Measurements from ENCODE around the gene MYBBP1A.

MYBBP1A gene

DNA sequence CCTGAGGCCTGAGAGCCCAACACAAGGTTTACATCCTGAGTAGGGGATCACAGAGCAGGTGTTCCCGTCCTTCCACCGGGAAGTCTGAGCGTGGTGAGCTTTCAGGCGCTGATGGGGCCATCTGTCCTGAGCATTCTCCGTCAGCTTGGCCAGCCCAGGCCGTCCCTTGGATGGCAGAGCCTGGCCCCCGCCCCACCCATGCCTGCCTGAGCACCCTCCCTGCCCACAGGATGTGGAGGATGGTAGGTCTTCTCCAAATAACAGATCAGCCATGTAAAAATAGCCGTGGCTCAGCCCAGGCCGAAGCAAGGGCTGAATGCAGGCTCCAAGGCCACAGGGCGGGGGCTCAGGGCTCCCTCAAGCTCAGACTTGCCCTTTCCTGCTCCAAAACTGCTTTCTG lies 36.3 kb downstream of the MYBBP1A start:
- POLR2A ChIA-PET: no interaction called here
- CTCF ChIA-PET: no interaction called here
- no peak for DNase-seq (ENCODE audit: low read depth, low spot score)
- TF ChIP-seq, protein P1, sequence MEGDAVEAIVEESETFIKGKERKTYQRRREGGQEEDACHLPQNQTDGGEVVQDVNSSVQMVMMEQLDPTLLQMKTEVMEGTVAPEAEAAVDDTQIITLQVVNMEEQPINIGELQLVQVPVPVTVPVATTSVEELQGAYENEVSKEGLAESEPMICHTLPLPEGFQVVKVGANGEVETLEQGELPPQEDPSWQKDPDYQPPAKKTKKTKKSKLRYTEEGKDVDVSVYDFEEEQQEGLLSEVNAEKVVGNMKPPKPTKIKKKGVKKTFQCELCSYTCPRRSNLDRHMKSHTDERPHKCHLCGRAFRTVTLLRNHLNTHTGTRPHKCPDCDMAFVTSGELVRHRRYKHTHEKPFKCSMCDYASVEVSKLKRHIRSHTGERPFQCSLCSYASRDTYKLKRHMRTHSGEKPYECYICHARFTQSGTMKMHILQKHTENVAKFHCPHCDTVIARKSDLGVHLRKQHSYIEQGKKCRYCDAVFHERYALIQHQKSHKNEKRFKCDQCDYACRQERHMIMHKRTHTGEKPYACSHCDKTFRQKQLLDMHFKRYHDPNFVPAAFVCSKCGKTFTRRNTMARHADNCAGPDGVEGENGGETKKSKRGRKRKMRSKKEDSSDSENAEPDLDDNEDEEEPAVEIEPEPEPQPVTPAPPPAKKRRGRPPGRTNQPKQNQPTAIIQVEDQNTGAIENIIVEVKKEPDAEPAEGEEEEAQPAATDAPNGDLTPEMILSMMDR (IDR thresholded peaks at IDR 0.05; ENCODE audit: insufficient read depth, low read length, missing control alignments): no peak
- no peak overlapping the region for H3K4me3 ChIP-seq (ENCODE audit: low read depth, low read length)

DNA sequence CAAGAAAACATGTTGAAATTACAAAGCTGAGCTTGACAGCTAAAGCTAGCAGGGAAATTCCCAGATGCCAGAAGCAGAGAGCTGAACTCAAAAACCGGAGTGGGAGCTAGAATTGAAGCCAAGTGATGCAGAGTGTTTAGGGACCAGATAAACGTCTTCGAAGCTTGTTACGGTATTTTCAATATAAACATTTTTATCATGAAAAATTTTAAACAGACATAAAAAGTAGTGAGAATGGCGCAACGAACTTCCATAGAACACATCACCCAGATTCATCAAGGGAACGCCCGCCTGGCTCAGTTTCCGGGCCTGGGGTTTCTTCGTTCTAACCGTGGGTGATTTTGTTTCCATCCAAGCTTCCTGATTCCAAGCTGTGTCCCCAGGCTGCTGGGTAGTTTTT lies 38.4 kb downstream of the MYBBP1A start:
- no peak overlapping the region for H3K4me3 ChIP-seq (ENCODE audit: low read depth, low read length)
- TF ChIP-seq, protein P1 (IDR thresholded peaks at IDR 0.05; ENCODE audit: insufficient read depth, low read length, missing control alignments): no peak
- ChIA-PET POLR2A (no interaction called here), CTCF (interaction anchor here (0.9 kb wide), 1 partner anchor 9 kb away, joined by 3 read pairs; no protein-coding TSS in a partner anchor)
- DNase-seq (ENCODE audit: low read depth, low spot score): no peak

DNA sequence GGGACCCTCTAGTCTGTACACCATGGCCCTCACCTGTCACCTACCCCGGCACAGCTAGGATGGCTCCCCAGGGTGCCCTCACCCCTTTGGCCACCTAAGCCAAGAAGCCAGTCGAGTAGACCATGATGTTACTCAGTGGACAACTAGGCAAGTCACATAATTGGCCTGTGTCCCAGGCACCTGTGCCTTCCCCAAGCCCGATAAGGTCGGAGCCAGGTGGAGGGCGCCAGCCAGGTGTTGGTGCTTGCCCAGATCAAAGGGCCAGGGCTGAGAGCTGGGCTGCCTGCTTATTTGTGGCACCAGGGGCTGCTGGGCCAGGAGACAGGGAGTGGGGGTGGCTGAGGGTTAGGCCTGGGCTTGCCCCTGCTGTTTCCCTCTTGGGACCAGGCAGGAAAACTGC lies 39.7 kb downstream of the MYBBP1A start:
- POLR2A ChIA-PET: no interaction called here
- H3K4me3 ChIP-seq (ENCODE audit: low read depth, low read length): no peak overlapping the region
- TF ChIP-seq, protein P1 (IDR thresholded peaks at IDR 0.05; ENCODE audit: insufficient read depth, low read length, missing control alignments): no peak
- DNase-seq (ENCODE audit: low read depth, low spot score): no peak
- CTCF ChIA-PET: no interaction called here

DNA sequence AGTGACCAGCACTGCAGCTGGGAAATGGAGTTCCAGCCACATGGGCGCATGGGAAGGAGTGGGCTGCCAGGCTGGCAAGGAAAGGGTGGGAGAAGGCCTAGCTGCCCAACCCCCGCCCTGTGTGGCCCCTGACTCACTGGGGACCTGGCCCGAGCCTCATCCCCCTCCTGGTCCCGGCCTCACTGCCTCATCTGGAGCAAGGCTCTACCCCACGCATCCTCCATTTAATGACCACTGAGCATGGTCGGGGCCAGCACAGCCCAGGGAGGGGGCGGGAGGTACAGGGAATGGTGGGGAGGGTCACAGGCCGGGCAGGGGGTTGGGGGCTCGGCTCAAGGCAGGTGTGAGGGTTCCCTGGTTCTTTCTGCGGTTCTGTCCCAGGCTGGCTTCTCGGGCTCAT lies 40.4 kb downstream of the MYBBP1A start:
- ChIA-PET CTCF (no interaction called here), POLR2A (no interaction called here)
- no peak overlapping the region for H3K4me3 ChIP-seq (ENCODE audit: low read depth, low read length)
- no peak for DNase-seq (ENCODE audit: low read depth, low spot score)
- TF ChIP-seq, protein P1 (IDR thresholded peaks at IDR 0.05; ENCODE audit: insufficient read depth, low read length, missing control alignments): no peak

DNA sequence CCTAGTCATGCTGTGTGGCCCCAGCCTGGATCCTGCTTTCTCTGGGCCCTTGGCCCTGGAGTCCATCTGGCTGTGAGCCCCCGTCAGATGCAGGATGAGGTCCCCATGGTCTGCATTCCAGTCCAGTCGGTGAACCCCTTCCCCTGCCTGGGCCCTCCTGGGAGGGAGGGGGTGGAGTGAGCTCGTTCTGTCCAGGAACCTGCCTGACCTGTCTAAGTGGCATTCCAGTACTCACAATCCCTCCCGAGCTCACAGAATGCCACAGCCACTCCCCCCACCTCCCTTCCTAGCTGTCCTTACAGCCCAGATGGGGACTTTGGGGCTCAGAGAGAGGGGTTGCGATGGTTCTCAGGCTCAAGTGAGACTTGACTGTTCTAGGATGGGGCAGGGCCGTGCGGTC lies 41.0 kb downstream of the MYBBP1A start:
- no peak overlapping the region for H3K4me3 ChIP-seq (ENCODE audit: low read depth, low read length)
- ChIA-PET CTCF (no interaction called here), POLR2A (no interaction called here)
- TF ChIP-seq, protein P1 (IDR thresholded peaks at IDR 0.05; ENCODE audit: insufficient read depth, low read length, missing control alignments): no peak
- no peak for DNase-seq (ENCODE audit: low read depth, low spot score)

DNA sequence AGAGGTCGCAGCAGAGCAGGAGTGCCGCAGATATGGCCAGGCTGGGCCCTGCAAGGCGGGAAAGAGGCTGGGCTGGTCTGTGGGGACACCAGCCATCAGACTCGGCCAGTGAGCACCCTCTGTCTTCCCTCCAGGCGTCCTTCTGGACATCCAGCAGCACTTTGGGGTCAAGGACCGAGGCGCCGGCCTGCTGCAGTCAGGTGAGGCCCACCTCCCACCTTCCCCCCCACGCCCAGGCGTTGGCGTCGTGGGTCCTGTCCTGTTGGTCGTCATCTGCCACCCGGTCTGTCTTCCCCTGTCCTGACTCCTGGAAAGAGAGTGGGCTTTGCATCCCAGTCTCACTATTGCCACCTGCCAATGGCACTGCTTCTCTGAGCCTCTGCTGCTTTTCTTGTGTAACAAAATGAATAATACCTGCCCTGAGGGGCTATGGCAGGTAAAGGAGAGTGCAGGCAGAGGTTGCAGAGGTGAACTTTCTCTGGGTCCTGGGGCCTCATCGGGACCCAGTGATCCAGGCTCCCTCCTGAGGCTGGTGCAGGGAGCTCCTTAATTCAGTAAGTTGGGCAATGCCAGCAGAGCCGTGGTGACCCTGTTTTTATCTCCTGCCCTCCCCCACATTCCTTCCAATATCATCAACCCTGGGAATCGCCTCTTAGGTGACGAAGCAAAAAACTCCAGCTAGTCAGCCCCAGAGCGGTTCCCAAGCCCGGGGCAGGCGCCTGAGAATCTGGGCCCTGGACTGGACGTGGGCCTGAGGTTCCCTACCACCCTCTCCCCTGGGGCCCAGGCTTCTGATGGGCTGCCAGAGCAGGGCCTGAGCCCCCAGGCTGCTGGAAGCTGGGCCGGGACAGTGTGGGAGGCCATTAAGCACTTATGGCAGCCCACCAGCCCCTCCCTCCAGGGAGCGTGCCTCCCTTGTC lies 41.8 kb downstream of the MYBBP1A start:
- DNase-seq (ENCODE audit: low read depth, low spot score): no peak
- CTCF ChIA-PET: no interaction called here
- no peak overlapping the region for H3K4me3 ChIP-seq (ENCODE audit: low read depth, low read length)
- POLR2A ChIA-PET: no interaction called here
- TF ChIP-seq, protein P1 (IDR thresholded peaks at IDR 0.05; ENCODE audit: insufficient read depth, low read length, missing control alignments): no peak

All from AG04449 (cell line).